NCI-H2196 treated with DMSO at 0.1 percent for 48 hours (cell line): Measurements from ENCODE around the gene TEAD4.

Experiments used
- DNase-seq: peaks from one replicate; lab custom pipeline; 2025; ENCODE audit not compliant: unreplicated experiment; lab: John Stamatoyannopoulos, UW

Gene TEAD4

GRCh38 chr12:2959192-2959504 is at the start of gene TEAD4:
TEAD4 (plus strand) TSS chr12:2959397.
- no peak for DNase-seq

- DNase-seq = no peak
These were observed 47.0 kb upstream of the TEAD4 start for GRCh38 chr12:2912216-2912575.

- DNase-seq = no peak
These were observed 39.9 kb upstream of the TEAD4 start for GRCh38 chr12:2919249-2919648.

- no peak for DNase-seq
These were observed 36.9 kb upstream of the TEAD4 start for GRCh38 chr12:2922329-2922728.

GRCh38 chr12:2923057-2923456 is 36.1 kb upstream of the TEAD4 start:
- DNase-seq = no peak

- DNase-seq = no peak
These were observed 35.2 kb upstream of the TEAD4 start for GRCh38 chr12:2924019-2924418.

GRCh38 chr12:2925322-2925995 is 33.7 kb upstream of the TEAD4 start:
- no peak for DNase-seq

GRCh38 chr12:2930865-2931264 is 28.3 kb upstream of the TEAD4 start:
- no peak for DNase-seq

- no peak for DNase-seq
These were observed 25.6 kb upstream of the TEAD4 start for GRCh38 chr12:2933586-2933985.

- no peak for DNase-seq
These were observed 24.8 kb upstream of the TEAD4 start for GRCh38 chr12:2934371-2934770.

- DNase-seq = no peak
These were observed 22.9 kb upstream of the TEAD4 start for GRCh38 chr12:2936301-2936700.

- DNase-seq = no peak
These were observed 21.7 kb upstream of the TEAD4 start for GRCh38 chr12:2937500-2937899.

- DNase-seq = no peak
These were observed 20.0 kb upstream of the TEAD4 start for GRCh38 chr12:2939191-2939590.

- no peak for DNase-seq
These were observed 18.6 kb upstream of the TEAD4 start for GRCh38 chr12:2940564-2940963.

- DNase-seq = no peak
These were observed 17.7 kb upstream of the TEAD4 start for GRCh38 chr12:2941524-2941923.

GRCh38 chr12:2944401-2945047 is 14.7 kb upstream of the TEAD4 start:
- DNase-seq = no peak

- no peak for DNase-seq
These were observed 9.8 kb upstream of the TEAD4 start for GRCh38 chr12:2949411-2949810.

GRCh38 chr12:2955888-2956287 is 3.3 kb upstream of the TEAD4 start:
- no peak for DNase-seq

- DNase-seq = no peak
These were observed 1.3 kb upstream of the TEAD4 start for GRCh38 chr12:2957816-2958431.

GRCh38 chr12:2958432-2959191 is 585 bp upstream of the TEAD4 start:
- no peak for DNase-seq

GRCh38 chr12:2959505-2960389 is 550 bp downstream of the TEAD4 start:
- DNase-seq = no peak
